HTR-8/SVneo (cell line): Measurements from ENCODE around the gene KRT34.
"Not testable (repeated sequence)": the region's sequence is repeated elsewhere in the genome, so short reads cannot be mapped to it uniquely, and the experiment has no call there.

Experiments
- DNase-seq: peaks from one replicate; pipeline ENCODE4 v3.0.0; 2011; ENCODE audit warnings: low spot score, mixed read lengths; ENCODE audit not compliant: insufficient read length
- FAIRE-seq: peaks from 2 replicates; lab custom pipeline; 2011; peaks lifted over from hg19 to GRCh38; lab: Jason Lieb, UNC

The KRT34 gene

GRCh38 chr17:41369713-41370112 is 12.4 kb downstream of the KRT34 start, which contains the start of gene KRT33B:
KRT33B (minus strand) TSS chr17:41369813; CDS start chr17:41369750, 63 bp downstream.
- DNase-seq (no peak), FAIRE-seq (no peak)

DNA sequence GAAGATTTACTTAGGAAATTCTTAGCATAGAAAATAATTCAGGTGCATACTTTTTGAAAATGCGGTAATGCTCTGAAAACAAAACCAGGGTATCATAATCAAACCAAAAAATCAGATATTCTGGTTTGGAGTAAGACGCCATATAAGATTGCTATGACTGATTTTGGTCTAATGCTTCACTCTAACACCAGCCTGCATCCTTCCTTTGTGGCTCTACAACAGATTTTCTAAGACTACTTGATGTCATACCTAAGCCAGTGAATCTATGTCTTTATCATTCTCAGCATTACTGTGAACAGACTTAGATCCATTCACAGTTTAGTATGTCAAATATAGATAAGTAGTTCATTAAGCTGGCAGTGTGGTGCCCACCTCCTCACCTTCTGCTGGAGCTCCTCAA is 13.1 kb downstream of the KRT34 start:
- DNase-seq: no peak
- FAIRE-seq: no peak

DNA sequence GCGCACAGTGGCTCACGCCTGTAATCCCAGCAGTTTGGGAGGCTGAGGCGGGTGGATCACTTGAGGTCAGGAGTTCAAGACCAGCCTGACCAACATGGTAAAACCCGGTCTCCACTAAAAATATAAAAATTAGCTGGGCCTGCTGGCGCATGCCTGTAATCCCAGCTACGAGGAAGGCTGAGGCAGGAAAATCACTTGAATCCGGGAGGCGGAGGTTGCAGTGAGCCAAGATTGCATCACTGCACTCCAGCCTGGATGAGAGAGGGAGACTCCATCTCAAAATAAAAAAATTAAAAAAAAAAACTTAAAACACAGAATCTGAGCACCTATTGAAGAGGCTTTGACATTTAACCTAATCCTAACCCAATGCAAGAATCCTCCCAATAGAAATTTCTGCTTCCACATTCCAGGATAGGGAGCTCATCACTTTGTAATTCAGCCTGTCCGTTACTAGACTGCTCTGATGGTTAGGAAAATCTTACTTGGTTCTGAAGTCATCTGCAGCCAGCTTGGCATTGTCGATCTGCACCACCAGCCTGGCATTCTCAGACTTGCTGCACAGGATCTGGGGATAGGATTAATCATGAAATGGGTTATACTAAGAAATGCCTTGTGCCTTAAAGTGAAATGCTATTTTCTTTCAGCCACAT is 14.6 kb downstream of the KRT34 start:
- DNase-seq (peak; percentile 76), FAIRE-seq (peak; percentile 91)

DNA sequence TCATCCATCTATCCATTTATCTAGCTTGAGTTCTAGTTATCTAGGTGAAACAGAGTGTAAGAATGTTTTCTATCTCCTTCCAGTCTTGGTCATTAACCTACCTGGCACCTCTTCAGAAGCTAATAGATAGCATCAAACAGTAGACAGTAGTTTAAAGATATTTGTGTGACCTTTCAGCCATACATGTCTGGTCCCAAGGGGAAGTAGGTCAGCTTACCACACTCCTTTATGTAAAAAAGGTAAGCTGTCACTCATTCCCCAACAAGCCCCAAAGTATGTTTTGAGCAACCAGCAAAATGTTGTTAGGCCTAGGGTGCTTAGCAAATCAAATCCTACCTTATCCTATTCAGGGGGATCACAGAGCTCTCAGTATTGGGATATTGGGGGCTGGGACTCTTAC is 16.0 kb downstream of the KRT34 start:
- FAIRE-seq (no peak), DNase-seq (no peak)

GRCh38 chr17:41363881-41364280 is 18.2 kb downstream of the KRT34 start:
- FAIRE-seq: peak; percentile 28

GRCh38 chr17:41360296-41360995 is 21.7 kb downstream of the KRT34 start:
- FAIRE-seq: peak; percentile 82
- DNase-seq: peak; percentile 52

More at GRCh38 chr17:41363881-41364280, 18.2 kb downstream of the KRT34 start:
- no peak for DNase-seq

GRCh38 chr17:41354536-41354935 is 27.6 kb downstream of the KRT34 start:
- DNase-seq (no peak), FAIRE-seq (no peak)

DNA sequence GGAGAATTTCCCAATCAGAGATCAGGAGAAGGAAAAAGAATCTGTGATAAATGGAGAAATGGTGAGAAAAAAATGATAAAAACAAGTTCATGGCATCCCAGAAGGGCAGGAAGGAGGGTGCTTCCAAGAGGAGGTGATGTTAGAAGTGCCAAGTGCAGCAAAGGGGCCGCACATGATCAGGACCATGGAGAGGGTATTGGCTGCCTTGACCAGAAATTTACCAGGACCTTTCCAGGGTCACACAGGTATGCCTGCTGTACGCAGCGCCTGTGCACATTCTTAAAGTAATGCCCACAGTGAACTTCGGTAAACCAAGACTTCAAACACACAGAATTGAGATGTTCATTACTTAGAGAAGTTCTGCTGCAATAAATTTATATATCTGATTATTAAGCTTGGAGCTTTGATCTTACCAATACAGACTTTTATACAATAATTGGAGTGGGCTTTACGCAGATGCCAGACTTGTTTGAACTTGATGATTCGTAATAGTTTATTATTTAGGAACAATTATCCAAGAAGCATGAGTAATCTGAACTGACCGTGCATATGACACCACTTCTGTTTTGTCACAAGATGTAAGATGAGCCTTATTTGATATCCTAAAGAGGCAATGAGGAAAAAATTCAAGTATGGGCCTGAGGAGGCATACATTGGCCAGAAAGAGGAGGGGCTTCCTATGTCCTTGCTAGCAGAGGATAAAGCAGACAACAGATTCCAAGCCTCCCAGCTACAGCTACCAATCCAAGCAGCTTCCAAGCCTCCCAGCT is 29.3 kb downstream of the KRT34 start:
- no peak for FAIRE-seq
- no peak for DNase-seq

GRCh38 chr17:41351177-41351576 is 30.9 kb downstream of the KRT34 start:
- no peak for DNase-seq
- no peak for FAIRE-seq

DNA sequence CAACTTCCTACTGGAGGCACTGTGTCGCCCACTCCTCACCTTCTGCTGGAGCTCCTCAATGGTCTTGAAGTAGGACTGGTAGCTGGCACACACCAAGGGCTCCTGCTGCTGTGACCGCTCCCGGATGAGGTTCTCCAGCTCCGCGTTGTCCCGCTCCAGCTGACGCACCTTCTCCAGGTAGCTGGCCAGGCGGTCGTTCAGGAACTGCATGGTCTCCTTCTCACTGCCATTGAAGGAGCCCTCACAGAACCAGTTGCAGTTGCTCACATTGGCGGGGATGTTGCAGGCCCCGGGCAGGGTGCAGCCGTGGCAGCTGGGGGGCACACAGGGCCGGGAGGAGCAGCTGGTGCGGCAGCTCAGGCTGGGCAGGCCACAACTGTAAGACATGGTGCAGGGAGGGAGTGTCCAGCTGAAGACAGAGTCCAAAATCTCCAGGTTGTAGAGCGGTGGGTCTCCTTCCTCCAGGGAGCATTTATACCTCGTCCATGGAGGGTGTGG is 31.7 kb downstream of the KRT34 start, which contains the start of gene KRT33A:
Gene KRT33A, minus strand, starts transcription at position 448 of the 498 bp plus-strand sequence. Its CDS starts 61 bp downstream, at position 387.
- not testable (repeated sequence) for DNase-seq, FAIRE-seq

- DNase-seq: no peak
Measured at GRCh38 chr17:41347869-41348760, 34.0 kb downstream of the KRT34 start.

GRCh38 chr17:41346421-41346820 is 35.7 kb downstream of the KRT34 start:
- DNase-seq, FAIRE-seq: not testable (repeated sequence)

More at GRCh38 chr17:41347869-41348760, 34.0 kb downstream of the KRT34 start:
- FAIRE-seq: peak; percentile 16

DNA sequence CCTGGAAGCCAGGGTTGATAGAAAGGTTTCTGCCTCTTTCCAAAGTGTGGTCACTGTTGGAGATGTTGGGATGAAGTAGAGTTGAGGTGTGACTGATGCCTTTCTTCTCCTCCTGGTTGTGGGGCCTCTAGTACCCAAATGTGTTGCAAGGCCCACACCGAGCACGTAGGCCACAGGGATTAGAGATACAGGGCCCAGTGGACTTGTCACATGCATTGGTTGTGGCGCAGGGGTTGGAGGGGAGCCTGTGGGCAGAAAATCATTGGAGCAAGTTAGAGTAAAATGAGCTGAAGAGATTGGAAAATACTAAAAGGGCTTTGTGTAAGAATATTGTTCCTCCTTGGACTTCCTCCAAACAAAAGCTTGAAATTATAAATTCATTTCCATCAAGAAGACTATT is 36.1 kb downstream of the KRT34 start:
- no peak for FAIRE-seq
- no peak for DNase-seq

DNA sequence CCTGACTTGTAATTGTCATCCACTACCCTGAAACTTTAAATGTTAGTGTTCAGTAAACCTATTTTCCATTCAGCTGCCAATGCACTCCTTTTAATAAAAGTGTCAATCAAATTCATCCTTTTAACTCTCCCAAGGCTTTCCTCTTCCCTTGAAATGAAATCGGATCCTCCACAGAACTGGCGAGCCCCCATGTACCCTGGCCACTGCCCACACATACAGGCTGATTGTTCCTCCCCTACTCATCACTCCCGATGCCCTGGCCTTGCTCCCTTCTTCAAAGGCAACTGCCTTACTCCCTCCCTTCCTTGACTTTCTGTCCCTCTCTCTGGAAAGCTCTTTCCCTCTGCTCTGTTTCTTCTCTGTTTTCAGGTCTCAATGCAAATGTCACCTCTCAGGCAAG is 39.1 kb downstream of the KRT34 start:
- DNase-seq (no peak), FAIRE-seq (no peak)

GRCh38 chr17:41340934-41341861 is 40.9 kb downstream of the KRT34 start:
- no peak for FAIRE-seq

DNA sequence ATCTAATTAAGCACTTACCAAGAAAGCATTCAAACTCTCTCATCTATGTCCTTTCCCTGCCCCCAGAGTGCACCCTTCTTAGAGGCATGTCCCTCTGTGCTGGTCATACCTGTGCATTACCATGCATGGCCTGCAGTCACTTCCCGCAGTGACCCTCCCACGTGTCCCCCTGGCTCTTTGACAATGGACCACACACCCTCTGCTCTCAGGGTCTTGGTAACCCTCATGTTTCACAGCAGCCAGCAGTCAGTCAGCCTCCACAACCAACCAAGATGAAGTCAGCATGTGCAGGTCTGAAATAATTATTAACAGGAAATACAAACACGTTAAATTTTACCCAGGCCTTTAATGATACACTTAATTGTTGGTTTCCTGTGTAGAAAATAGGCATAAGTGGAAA is 41.6 kb downstream of the KRT34 start:
- FAIRE-seq (peak; percentile 55), DNase-seq (no peak)

More at GRCh38 chr17:41340934-41341861, 40.9 kb downstream of the KRT34 start:
- no peak for DNase-seq

GRCh38 chr17:41339571-41340172 is 42.4 kb downstream of the KRT34 start:
- no peak for FAIRE-seq
- DNase-seq: no peak

DNA sequence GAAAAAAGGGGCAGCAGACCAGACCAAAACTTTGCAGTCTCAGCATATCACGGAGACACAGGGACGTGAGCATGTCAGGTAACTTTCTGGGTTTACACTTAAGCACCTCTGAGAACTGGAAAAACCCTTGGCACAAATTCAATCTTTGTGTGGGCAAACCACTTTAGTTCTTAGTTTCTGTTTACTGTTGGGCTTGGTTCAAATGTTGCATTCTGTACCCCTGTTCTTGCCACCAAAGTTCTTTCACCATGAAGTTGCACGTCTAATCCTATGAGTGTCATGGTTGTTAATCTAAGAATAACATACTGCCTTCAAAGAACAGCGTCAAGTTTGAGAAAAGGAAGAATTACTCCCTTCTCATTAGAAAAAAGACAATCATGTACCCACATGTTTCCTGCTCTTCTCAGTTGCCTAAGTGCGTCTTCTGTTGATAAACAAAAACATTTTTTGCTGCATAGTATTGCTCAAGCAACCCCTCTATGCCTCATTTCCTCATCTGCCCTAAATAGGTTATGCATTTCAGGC is 43.1 kb downstream of the KRT34 start:
- FAIRE-seq (no peak), DNase-seq (no peak)
